SW480 (cell line): ENCODE results near the gene ASB5.
"Not testable (repeated sequence)": the region's sequence is repeated elsewhere in the genome, so short reads cannot be mapped to it uniquely, and the experiment has no call there.

Source experiments
- DNase-seq: peaks from one replicate; pipeline ENCODE4 v3.0.0-alpha.2; 2016; ENCODE audit warnings: low spot score

The ASB5 gene

GRCh38 chr4:176268963-176269362, at the start of gene ASB5:
ASB5 (minus strand) TSS chr4:176269222; CDS start chr4:176269108, 114 bp downstream.
- no peak for DNase-seq

- DNase-seq = no peak
These were observed 44.7 kb upstream of the ASB5 start for GRCh38 chr4:176313596-176314336.

- DNase-seq = no peak
These were observed 40.8 kb upstream of the ASB5 start for GRCh38 chr4:176309772-176310171.

GRCh38 chr4:176309046-176309445, 40.0 kb upstream of the ASB5 start:
- no peak for DNase-seq

GRCh38 chr4:176308441-176308840, 39.4 kb upstream of the ASB5 start:
- DNase-seq = no peak

GRCh38 chr4:176307666-176307930, 38.6 kb upstream of the ASB5 start:
- DNase-seq = no peak

GRCh38 chr4:176306837-176307665, 38.0 kb upstream of the ASB5 start:
- no peak for DNase-seq

- no peak for DNase-seq
These were observed 34.9 kb upstream of the ASB5 start for GRCh38 chr4:176303938-176304337.

- no peak for DNase-seq
These were observed 33.6 kb upstream of the ASB5 start for GRCh38 chr4:176302283-176303275.

GRCh38 chr4:176300565-176300964, 31.5 kb upstream of the ASB5 start:
- DNase-seq = no peak

- no peak for DNase-seq
These were observed 31.0 kb upstream of the ASB5 start for GRCh38 chr4:176300036-176300435.

GRCh38 chr4:176298664-176299063, 29.6 kb upstream of the ASB5 start:
- no peak for DNase-seq

- not testable (repeated sequence) for DNase-seq
These were observed 26.9 kb upstream of the ASB5 start for GRCh38 chr4:176295907-176296306.

- DNase-seq = no peak
These were observed 24.6 kb upstream of the ASB5 start for GRCh38 chr4:176293660-176294059.

- DNase-seq = no peak
These were observed 23.9 kb upstream of the ASB5 start for GRCh38 chr4:176292920-176293319.

GRCh38 chr4:176291748-176292147, 22.7 kb upstream of the ASB5 start:
- no peak for DNase-seq

- no peak for DNase-seq
These were observed 21.5 kb upstream of the ASB5 start for GRCh38 chr4:176290520-176290919.

- no peak for DNase-seq
These were observed 20.5 kb upstream of the ASB5 start for GRCh38 chr4:176289561-176289960.

GRCh38 chr4:176288020-176288419, 19.0 kb upstream of the ASB5 start:
- no peak for DNase-seq

- no peak for DNase-seq
These were observed 18.5 kb upstream of the ASB5 start for GRCh38 chr4:176287546-176287945.

GRCh38 chr4:176286728-176287127, 17.7 kb upstream of the ASB5 start:
- DNase-seq = no peak

GRCh38 chr4:176279560-176279959, 10.5 kb upstream of the ASB5 start:
- not testable (repeated sequence) for DNase-seq
